HG03575 (cell line): ENCODE measurements around the gene CPT1C.
A peak's percentile ranks its signal among the peaks of the same experiment; 100 is the strongest.

Source experiments
- ATAC-seq: cut with Tn5 transposase; IDR thresholded peaks from one replicate; pipeline ENCODE4 v1.9.1; 2021; ENCODE audit not compliant: unreplicated experiment, insufficient number of reproducible peaks, low FRiP score; ENCODE audit errors: extremely low read depth

The CPT1C gene

DNA sequence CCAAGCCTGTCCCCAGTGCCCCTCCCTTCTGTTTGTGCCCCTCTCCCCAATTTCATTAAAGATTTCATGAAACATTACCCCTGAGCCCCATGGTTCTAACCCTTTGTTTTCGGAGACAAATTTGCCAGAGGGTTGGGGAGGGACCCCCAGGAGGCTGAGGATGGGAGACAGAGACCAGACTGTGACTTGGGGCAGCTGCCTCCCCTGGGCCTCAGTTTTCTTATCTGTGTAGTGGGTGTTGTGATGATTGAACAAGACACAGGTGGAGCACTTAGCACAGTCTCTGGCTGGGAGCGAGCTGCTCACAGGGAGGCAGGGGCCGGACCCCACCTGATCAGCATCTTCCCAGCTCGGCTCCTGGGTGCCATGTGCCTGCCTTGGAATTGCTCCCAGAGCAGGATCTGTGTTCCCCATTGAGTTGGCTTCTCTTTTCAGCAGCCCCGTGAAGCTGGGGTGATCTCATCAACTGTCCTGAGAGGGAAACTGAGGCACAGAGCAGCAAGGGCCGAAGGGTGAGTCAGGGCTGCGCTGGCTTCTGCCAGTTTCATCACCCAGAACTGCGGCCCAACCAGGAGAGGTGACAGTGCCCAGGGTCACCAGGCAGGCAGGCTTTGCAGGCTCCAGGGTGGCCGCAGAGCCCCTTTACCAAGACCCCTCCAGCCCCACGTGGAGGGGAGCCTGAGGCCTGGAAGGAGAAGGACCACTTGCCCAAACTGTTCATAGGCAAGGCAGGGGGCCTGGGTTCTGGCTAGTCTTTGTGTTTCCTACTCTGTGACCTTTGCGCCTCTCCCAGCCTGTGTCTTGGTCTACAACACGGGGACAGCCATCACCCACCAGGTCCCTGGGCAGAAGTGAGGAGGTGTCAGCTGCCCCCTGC is 32.1 kb upstream of the CPT1C start:
- ATAC-seq = no peak

DNA sequence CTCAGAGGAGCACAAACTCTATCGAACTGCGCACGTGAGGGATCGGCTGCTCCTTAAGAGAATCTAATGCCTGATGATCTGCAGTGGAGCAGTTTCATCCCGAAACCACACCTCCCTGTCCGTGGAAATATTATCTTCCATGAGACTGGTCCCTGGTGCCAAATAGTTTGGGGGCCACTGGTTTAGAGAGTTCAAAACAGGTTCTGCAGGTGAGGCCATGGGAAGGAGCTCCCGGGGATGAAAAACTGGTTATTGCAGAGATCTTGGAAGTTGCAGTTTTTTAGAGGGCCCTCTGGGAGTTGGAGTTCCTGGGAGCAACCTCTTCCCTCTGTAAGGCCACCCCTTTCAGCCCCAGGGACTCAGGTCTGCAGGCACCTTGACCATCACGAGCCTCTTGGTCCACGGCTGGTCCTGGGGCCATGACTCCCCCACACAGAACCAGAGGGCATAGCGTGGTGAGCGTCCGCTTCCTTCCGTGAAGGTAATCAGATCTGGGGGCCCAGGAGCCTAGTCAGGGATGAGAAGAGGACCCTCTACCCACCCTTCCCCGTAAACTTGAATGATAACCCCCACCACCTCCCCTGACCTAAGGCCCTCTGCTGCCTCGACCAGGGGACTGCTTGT is 30.5 kb upstream of the CPT1C start:
- ATAC-seq = no peak

DNA sequence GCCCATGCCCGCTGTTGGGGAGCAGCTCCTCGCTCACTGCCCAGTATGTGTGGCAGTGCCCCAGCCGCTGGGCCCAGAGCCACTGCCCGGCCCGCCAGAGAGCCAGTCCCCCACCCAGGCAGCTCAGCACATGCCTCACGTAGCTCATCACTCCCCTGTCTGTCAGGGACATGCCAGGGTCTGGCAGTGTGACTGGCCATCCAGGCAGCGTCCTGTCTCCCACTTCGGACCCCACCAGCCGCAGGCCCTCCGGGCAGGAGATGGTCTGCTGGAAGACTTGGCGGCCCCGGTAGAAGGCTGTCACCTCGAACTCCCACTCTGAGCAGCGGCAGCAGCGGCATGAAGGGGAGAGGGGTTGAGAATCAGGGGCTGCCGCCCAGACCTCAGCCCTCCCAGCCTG is 28.9 kb upstream of the CPT1C start:
- ATAC-seq = no peak

DNA sequence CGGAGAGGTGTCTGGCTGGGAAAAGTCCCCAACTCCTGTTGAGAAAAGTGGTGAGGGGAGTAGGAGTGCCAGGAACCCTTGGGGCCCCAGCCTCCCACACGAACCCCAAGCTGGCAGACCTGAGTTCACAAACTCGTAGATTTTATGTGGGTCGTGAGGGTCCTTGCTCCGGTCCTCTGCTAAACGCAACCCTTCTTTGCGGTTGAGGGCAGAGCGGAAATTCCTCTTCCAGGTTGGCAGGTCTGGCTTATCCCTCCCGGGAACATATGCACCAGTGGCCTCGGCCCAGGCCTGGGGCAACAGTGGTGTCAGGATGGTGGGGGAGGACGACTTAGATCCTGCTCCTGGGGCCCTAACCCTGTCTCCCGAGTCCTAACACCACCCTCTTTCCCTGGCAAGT is 27.7 kb upstream of the CPT1C start:
- ATAC-seq = no peak

DNA sequence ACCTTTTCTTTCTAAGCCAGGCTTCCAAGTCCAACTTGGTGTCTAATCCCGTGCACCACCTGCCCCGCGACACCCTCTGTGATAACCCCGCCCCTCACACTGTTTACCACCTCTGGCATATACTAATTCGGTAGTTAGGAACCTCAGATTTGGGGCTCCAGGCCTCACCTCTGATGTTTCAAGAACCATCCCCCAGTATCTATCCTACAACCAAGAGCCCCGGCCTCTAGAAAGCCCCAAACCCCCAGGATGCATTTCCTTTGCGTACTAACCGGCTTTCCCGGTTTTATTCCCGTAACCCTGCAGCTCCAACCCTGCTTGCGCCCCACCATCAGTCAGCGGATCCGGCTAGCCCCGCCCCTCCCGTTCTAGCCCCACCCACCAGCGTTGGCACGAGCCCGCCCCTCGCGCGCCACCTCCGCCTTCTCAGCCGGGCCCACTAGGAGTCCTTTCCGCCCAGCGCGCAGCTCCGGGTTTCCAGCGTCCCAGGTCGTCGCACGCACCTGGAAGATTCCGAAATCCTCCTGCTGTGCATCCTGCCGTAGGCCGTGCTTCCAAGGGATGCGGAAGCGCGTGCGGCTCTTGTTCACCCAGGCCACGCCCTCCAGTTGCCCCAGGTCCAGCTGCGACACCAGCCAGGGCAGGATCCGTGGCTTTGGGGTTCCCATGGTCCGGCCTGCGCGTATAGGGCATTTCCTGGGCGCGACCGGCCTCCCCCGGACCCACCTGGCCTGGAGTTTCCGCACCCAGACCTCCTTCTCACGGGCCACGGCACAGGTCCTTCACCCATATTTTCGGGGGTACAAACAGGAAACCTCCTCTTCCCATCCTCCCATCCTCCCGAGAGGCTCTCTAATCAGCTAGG is 26.5 kb upstream of the CPT1C start:
- ATAC-seq = no peak

DNA sequence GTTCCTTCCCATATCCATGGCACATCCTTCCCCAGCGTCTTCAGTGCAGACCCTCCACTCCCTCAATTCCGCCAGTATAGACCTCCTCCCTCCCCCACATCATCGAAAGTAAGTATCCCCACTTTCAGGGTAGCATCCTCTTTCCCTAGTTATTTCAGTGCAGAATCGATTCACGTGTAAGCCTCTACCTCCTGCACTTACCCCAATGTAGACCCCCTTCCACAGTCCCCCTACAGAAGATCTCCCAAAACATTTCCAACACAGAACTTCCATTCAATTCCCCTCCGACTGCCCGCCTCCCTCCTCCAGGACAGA is 25.9 kb upstream of the CPT1C start:
- no peak for ATAC-seq

DNA sequence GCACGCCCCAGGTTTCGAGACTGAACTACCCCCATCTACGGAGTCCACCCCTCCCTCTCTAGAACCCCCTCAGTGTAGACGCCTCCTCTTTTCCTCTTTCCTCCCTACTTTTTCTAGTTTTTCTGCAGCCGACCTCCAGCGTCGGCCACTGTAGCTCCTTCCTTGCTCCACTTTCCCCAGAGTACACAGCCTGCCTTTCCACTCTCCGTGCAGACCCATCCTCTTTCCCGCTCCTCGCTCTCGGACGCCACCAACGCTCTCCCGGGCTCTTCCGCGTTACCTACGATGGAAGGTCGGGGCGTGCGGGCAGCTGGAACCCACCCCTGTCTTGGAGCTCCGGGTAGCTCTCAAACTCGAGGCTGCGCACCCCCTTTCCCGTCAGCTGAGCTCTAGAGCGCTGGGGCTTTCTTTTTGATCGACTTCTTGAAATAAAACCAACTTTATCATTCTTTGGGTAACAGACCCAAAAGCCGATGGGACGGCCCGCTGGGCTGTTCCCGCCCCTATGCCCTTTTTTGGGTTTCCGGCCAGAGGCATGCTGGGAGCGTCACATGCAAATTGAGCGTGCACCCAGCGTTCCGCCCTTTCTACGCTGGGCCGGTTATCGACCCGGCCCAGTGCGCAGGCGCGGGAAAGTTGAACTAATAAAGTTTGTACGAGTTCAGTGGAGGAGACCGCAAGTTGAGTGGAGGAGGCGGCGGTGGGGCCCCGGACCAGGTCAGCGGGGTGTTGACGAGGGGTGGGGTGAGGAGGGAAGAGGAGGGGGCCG is 25.4 kb upstream of the CPT1C start, which contains the start of the genes BCL2L12 and IRF3:
TSS of gene BCL2L12 (plus strand) at position 583 of the 769 bp plus-strand sequence. CDS start 760 bp downstream, outside the sequence.
TSS of gene IRF3 (minus strand) at position 507 of the 769 bp plus-strand sequence. CDS start 1,019 bp downstream, outside the sequence.
- no peak for ATAC-seq

DNA sequence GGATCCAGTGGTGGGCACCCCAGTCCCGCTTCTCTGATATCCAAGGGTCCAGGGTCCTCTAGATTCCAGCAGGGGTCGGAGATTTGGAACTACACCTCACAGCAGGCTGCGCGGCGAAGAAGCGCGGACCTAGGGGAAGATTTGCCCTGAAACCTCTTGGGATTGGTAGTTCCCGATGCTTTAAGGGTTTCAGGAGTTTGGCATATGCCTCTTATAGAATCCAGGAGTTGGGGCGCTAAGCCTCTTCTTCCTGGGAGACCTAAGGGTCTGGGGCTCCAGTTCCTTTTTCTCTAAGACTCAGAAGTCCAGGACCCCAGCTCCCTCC is 24.8 kb upstream of the CPT1C start:
- no peak for ATAC-seq

DNA sequence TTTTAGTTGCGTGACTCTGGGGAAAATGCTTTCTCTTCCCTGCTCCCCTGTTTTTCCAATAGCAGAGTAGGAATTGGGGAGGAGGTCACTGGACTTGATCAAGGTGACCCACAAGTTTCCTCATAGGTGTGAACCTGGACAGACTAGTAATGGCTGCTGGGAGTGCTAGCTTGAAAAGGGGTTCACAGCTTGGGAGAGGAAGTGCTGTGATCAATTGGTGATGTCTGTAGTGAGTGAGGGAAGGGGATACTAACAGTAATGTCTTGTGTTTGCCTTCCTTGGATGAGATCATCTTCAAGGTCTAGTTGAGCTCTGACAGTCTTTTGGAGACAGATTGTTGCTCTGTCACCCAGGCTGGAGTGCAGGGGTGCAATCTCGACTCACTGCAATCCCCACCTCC is 23.4 kb upstream of the CPT1C start:
- no peak for ATAC-seq

DNA sequence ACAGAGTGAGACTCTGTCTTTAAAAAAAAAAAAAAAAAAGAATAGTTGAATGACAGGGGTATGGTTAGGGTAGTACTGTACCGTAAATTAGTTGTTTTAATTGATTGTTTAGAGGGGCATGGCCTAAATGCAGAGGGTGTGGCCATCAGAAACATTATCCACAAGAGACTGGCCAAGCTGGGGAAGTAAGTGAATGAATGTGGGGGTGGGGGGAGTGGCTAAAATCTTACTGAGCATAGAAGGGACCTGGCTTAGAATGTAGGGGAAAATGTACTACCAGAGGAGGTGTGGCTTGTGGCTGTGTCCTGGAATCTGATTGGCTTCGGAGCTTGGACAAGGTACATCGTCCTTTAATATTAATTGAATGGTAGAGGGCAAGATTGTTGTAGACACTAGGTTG is 21.4 kb upstream of the CPT1C start:
- ATAC-seq = no peak

DNA sequence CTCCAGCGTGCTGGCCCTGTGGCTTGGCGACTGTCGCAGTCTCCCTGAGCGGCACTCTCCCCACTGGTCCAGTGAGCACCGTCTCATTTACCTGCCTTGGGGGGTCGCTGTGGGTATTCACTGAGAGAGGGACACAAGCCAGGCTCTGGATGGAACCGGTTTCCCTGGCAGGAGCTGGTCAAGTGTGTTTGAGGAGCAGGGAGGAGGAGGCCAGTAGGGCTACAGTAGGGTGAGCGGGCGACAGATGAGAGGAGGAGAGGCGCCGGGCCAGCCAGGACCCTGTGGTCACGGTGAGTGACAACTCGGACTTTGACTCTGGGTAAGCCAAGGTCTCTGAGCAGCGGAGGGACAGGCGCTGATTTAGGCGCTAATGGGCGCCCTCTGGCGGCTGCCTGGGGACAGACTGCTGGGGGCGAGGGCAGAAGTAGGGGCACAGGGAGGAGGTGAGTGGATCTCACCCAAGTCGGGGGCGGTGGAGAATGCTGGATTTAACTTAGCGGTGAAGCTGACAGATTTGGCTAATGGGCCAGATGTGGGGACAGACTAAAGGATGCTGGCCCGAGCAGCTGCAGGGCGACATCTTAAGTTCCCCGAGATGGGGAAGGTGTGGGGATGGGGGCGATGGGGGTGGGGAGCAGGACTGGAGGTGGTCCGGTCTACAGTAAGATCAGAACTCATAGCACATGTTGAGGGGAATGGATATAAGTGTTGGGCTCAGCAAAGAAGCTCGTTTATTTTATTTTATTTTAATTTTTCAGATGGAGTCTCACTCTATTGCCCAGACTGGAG is 18.6 kb upstream of the CPT1C start:
- no peak for ATAC-seq

DNA sequence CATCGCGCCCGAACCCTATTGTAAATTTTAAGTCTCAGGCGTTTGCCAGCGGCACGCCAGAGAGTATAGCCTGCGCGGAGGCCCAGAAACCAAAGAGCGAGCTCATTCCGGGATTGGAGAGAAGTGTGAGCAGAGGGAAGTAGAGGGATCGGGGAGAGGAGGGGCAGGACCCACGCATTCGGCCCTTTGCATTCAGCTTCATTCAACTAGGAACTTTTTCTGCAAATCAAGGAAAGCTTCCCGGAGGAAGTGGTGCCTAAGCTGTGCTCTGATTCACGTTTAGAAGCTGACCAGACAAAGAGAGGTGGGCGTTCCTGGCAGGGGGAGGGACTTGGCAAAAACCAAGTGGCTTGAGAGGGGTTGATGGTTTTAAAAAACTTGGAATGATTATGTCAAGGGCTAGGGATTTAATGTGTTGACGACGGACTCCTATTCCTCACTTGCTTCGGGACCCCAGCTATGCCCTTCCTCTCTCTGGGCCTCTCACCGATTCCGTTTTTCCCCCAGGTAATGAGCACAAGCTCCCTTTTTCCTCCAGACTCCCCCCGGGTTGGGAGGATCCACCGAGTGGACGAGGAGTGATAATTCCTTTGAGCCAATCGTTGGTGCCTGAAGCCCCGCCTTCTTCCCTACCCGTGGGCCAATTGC is 14.7 kb upstream of the CPT1C start:
- peak; percentile 19 for ATAC-seq

DNA sequence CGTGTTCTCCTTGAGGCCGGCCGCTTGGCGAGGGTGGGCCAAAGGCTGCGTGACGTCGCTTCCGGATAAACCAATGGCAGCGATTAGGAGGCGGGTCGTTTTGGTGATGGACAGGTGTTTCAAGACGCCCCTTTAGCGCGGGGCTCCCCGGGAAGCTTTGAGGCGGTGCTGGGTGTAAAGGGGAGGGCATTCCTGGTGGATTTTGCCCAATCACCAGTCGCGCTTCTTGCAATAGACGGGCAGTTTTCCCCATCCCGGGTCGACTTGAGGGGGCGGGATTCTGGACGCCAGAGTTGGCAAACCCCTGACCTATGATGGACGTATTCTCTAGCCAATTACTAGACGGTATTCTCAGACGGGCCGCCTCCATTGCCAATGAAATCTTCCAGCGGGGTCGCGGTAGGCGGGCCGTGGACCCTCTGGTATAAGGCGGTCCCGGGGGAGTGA is 14.1 kb upstream of the CPT1C start:
- ATAC-seq = peak; percentile 25

DNA sequence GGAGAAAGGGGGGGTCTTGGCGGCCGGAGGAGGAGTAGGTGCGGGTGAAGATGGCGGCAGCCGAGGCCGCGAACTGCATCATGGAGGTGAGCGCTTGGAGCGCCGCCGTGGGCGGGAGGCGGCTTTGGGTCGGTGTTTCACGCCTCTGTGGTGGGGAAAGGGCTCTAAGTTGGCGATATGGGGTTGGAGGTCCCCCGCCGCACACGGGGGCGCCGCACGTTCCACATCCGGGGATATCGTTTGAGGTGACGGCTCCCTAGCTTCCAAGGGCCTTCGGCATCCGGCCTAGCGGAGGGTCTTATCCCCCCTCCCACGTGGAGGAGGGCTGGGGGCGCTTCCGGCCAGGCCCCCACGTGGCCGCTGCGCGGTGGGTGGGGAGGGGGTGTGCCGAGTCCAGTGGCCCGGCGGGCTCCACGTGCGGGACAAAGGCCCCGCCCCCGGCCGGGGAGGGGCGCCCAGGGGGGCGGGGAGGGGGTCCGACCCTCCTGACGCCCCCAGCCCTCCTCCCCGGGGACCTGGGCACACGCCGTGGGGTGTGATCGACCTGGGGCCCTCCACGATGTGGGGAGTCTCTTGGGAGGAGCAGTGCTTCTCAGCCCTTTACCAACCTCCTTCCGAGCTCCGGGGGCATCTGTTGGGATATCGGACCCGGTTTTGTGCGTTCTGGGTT is 13.6 kb upstream of the CPT1C start, which contains the start of gene PRMT1:
TSS of gene PRMT1 (plus strand) at position 41 of the 670 bp plus-strand sequence. CDS start at position 51, 10 bp downstream.
- ATAC-seq = no peak

DNA sequence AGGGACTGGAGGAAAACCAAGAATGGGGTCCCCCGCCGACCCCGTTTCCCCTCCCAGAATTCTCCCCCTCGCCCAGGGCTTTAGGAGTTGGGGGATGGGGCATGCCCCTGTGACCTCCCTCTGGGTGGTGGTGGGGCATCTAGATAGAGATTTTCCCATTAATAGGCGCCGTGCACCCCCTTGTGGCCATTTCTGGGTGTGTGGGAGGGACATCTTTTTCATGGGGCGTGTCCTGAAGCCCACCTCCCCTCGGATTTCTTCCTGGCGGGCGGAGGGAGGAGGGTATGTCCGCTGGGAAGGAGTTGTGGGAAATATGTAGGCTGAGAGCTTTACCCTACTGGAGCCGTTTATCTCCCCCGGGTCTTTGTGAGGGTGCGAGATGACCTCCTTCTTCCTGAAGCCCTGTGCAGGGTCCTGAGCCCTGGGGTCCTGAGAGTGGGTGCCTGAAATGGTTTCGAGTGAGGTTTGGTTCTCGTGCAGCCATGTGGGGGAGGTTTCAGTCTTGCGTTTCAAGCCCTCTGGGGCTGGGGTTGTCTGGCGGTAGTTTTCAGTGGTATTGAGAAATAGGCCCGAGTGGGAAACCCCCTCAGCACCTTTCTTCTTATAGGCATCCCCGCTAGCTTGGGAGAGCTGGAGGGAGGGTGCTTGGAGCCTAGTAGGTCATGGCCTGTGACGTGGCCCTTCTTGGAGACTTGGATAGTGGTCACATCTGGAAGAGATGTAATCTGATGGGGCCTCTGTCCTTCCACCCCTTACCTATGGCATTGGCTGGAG is 12.8 kb upstream of the CPT1C start:
- ATAC-seq = no peak

DNA sequence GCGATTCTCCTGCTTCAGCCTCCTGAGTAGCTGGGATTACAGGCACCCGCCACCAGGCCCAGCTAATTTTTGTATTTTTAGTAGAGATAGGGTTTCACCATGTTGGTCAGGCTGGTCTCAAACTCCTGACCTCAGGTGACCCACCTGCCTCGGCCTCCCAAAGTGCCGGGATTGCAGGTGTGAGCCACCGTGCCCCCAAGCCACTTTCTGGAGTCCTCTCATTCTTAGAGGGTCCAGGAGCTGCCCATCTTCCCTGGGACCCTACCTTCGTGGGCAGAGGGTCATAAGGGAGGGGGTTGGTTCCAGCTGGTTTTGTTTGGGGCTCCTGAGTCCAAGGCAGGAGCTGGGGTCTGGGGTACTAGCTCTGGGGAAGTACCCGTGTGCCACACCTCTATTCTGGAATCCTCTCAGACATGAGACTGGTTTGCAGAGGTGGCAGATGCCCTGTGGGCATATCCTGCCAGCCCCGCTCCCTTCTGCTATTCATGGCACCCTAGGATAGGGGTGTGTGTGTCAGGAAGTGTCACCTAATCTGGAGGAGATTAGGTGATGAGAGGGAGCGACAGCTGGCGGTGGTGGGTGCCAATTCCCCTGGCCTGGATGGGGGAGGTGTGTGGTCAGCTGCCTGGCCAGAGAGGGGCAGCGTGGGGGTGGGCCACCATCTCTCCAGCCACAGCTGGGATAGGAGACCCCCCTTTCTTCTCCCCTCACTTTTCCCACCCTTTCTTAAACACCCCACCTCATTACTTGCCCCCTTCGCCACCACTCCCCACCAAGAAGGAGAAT is 11.7 kb upstream of the CPT1C start:
- no peak for ATAC-seq
